Body of pancreas (tissue), 4 donors: Measurements from ENCODE around the gene PTRHD1.

Experiments used
- CTCF ChIP-seq, 7 experiments: fragments of 450-650 bp in 4 of 7; fragments of 200-600 bp in 3 of 7; sonication (generic) in 3 of 7; IDR thresholded peaks; one replicate each; pipeline ENCODE4 v1.5.1; 2016 to 2019; ENCODE audit warnings: antibody characterized with exemption in 7 of 7
- POLR2A ChIP-seq, 3 donors: fragments of 450-650 bp; IDR thresholded peaks; one replicate each; pipeline ENCODE4 v1.6.1; 2016; ENCODE audit warnings: antibody characterized with exemption in 3 of 3, mild to moderate bottlenecking in 2 of 3

DNA sequence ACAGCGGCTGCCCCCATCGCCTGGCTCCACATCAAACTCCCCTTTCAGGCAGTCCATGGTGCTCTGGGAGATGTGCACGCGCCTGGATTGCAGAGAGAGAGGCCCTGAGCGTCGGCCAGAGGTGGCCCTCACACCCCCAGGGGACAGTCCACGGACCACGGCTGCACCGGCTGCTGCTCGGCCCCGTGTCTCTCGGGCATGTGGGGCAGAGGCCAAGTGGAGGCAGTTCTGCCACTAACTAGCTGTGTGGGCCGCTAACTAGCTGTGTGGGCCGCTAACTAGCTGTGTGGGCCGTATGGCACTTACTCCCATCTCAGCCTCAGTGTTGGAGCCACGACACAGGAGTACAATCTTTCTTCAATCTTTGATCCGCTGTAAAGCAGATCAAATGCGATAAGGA is 45.4 kb upstream of the PTRHD1 start:
- TF ChIP-seq CTCF (IDR thresholded peaks at IDR 0.05) = no peak
- TF ChIP-seq POLR2A (IDR thresholded peaks at IDR 0.05) = no peak
